Upper lobe of right lung (tissue), 1 donor: ENCODE data around the gene BACE1. TPM values are rescaled to one million over a fixed set of nuclear protein-coding genes. Genes with fewer than 3 reads are reported as not detected.
"Not testable (repeated sequence)": the region's sequence is repeated elsewhere in the genome, so short reads cannot be mapped to it uniquely, and the experiment has no call there.

Experiments used
- ATAC-seq: fragments of 200-7000 bp; cut with Tn5 transposase; one replicate; pipeline ENCODE4 v1.9.1; 2020; ENCODE audit warnings: mild to moderate bottlenecking, moderate library complexity
- DNase-seq: peaks from one replicate; pipeline ENCODE4 v3.0.0-alpha.2; 2020
- H3K27ac ChIP-seq: fragments of 200-600 bp; one replicate; pipeline ENCODE4 v1.8.0; 2022
- H3K27me3 ChIP-seq: fragments of 200-600 bp; one replicate; pipeline ENCODE4 v1.8.0; 2022; ENCODE audit warnings: mild to moderate bottlenecking
- H3K36me3 ChIP-seq: fragments of 200-600 bp; one replicate; pipeline ENCODE4 v1.8.0; 2022
- H3K4me1 ChIP-seq: fragments of 200-600 bp; one replicate; pipeline ENCODE4 v1.8.0; 2022
- H3K4me3 ChIP-seq: fragments of 200-600 bp; one replicate; pipeline ENCODE4 v1.8.0; 2022; ENCODE audit warnings: mild to moderate bottlenecking
- H3K9me3 ChIP-seq: fragments of 200-600 bp; one replicate; pipeline ENCODE4 v1.8.0; 2022
- CTCF ChIP-seq: fragments of 200-600 bp; IDR thresholded peaks from one replicate; pipeline ENCODE4 v1.8.0; 2022; ENCODE audit warnings: antibody characterized with exemption
- intact Hi-C: fragments of 100-400 bp; cut with DNase I; formaldehyde crosslinking; loops from one replicate; pipeline ENCODE4 v1.11.0; 2022
- total RNA-seq: library from RNA; stranded (reverse); fragmentation: NEBNext Ultra II Directional; extraction: Animal tissue kit (Norgen Biotek cat#: 25700); gene quantifications from one replicate; pipeline ENCODE4 v1.2.1, GENCODE V29; 2021
- donor health status: DM: no; HTN: yes; CAD: no; lungs with severe emphysema.

Gene BACE1
- total RNA-seq, 1 donor from 2014 or later = 28.9 TPM

- Histone ChIP-seq H3K27me3 (no peaks in the 10 kb centered on the region), H3K36me3 (peaks cover 61% of the 10 kb centered on the region), H3K9me3 (no peaks in the 10 kb centered on the region), H3K4me3 (no peak overlapping the region), H3K4me1 (no peaks in the 10 kb centered on the region), H3K27ac (no peak overlapping the region)
- no peak for DNase-seq
- intact Hi-C loops = no loop called here
- TF ChIP-seq CTCF = no peak
- ATAC-seq = no peak
Measured at GRCh38 chr11:117281869-117282268, 34.2 kb downstream of the BACE1 start.

GRCh38 chr11:117281159-117281558, 34.9 kb downstream of the BACE1 start:
- H3K27ac ChIP-seq = peak overlapping the region; percentile 55
- no peak for DNase-seq
- H3K4me3 ChIP-seq = no peak overlapping the region
- intact Hi-C loops = no loop called here
- H3K27me3 ChIP-seq = no peaks in the 10 kb centered on the region
- peaks cover 57% of the 10 kb centered on the region for H3K36me3 ChIP-seq
- no peaks in the 10 kb centered on the region for H3K9me3 ChIP-seq
- ATAC-seq = peak; percentile 52
- no peaks in the 10 kb centered on the region for H3K4me1 ChIP-seq
- TF ChIP-seq CTCF = no peak

GRCh38 chr11:117279711-117280376, 36.2 kb downstream of the BACE1 start:
- no peak overlapping the region for H3K4me3 ChIP-seq
- H3K9me3 ChIP-seq = no peaks in the 10 kb centered on the region
- no peak overlapping the region for H3K27ac ChIP-seq
- DNase-seq (no peak), ATAC-seq (no peak)
- TF ChIP-seq CTCF = no peak
- H3K27me3 ChIP-seq = no peaks in the 10 kb centered on the region
- no peaks in the 10 kb centered on the region for H3K4me1 ChIP-seq
- intact Hi-C loops = no loop called here
- peaks cover 59% of the 10 kb centered on the region for H3K36me3 ChIP-seq

- Histone ChIP-seq H3K27me3 (no peaks in the 10 kb centered on the region), H3K36me3 (peaks cover 46% of the 10 kb centered on the region), H3K4me3 (no peak overlapping the region), H3K9me3 (no peaks in the 10 kb centered on the region), H3K4me1 (no peaks in the 10 kb centered on the region), H3K27ac (no peak overlapping the region)
- DNase-seq (no peak), ATAC-seq (no peak)
- intact Hi-C loops = no loop called here
- no peak for TF ChIP-seq CTCF
Measured at GRCh38 chr11:117278347-117278746, 37.7 kb downstream of the BACE1 start.

GRCh38 chr11:117273550-117274289, 42.3 kb downstream of the BACE1 start:
- no peak for TF ChIP-seq CTCF
- no peaks in the 10 kb centered on the region for H3K4me1 ChIP-seq
- H3K4me3 ChIP-seq = no peak overlapping the region
- no peak overlapping the region for H3K27ac ChIP-seq
- H3K36me3 ChIP-seq = peaks cover 10% of the 10 kb centered on the region
- no peaks in the 10 kb centered on the region for H3K9me3 ChIP-seq
- DNase-seq (no peak), ATAC-seq (peak; percentile 28)
- H3K27me3 ChIP-seq = no peaks in the 10 kb centered on the region
- intact Hi-C loops = no loop called here

GRCh38 chr11:117272175-117272574, 43.9 kb downstream of the BACE1 start:
- peaks cover 10% of the 10 kb centered on the region for H3K36me3 ChIP-seq
- ATAC-seq, DNase-seq, H3K4me1 ChIP-seq, intact Hi-C loops, H3K27me3 ChIP-seq, H3K4me3 ChIP-seq, H3K27ac ChIP-seq, H3K9me3 ChIP-seq: not testable (repeated sequence)
